SK-N-MC (cell line): ENCODE data around the gene TIGD6.
A peak's percentile ranks its signal among the peaks of the same experiment; 100 is the strongest.

ENCODE experiments used
- DNase-seq: peaks from one replicate; pipeline ENCODE4 v3.0.0-alpha.2; 2011; ENCODE audit warnings: low read depth, low spot score
- H3K27ac ChIP-seq: fragments of 200-600 bp; sonication (generic); 2 replicates; pipeline ENCODE4 v1.5.1; 2016; ENCODE audit warnings: mixed run types
- H3K36me3 ChIP-seq: fragments of 200-600 bp; sonication (generic); 2 replicates; pipeline ENCODE4 v1.6.1; 2017; ENCODE audit warnings: antibody characterized with exemption, low read length, mixed read lengths; ENCODE audit not compliant: insufficient read depth
- H3K4me3 ChIP-seq: fragments of 200-600 bp; sonication (generic); 2 replicates; pipeline ENCODE4 v1.5.1; 2016
- H3K9ac ChIP-seq: fragments of 200-600 bp; sonication (generic); 2 replicates; pipeline ENCODE4 v1.8.0; 2017; ENCODE audit warnings: mixed run types, mixed read lengths; ENCODE audit not compliant: insufficient read length
- H3K9me3 ChIP-seq: fragments of 200-600 bp; sonication (generic); 2 replicates; pipeline ENCODE4 v1.6.1; 2017; ENCODE audit warnings: low read depth, mild to moderate bottlenecking, antibody characterized with exemption, low read length, moderate library complexity, mixed read lengths
- EZH2 ChIP-seq: fragments of 200-600 bp; sonication (generic); IDR thresholded peaks from one replicate; pipeline ENCODE4 v1.6.1; 2017; ENCODE audit warnings: antibody characterized with exemption
- FOXP2 ChIP-seq: optimal IDR thresholded peaks from 2 replicates; pipeline ENCODE3; 2011; ENCODE audit warnings: mild to moderate bottlenecking, moderate library complexity; ENCODE audit not compliant: insufficient read depth; ENCODE audit errors: extremely low read length, control extremely low read depth
- POLR2AphosphoS5 ChIP-seq: IDR thresholded peaks from 2 replicates; pipeline ENCODE4 v1.6.1; 2012; ENCODE audit warnings: mild to moderate bottlenecking, low read depth, low read length, borderline replicate concordance

The TIGD6 gene

GRCh38 chr5:150000256-150000989 is at the start of gene TIGD6, which contains the start of gene HMGXB3:
TSS of gene TIGD6 (minus strand) at chr5:150000654. CDS start at chr5:149996348, 4,306 bp downstream.
TSS of gene HMGXB3 (plus strand) at chr5:150000739. CDS start at chr5:150004853, 4,114 bp downstream.
- H3K36me3 ChIP-seq: peaks cover 9% of the 10 kb centered on the region
- H3K9ac ChIP-seq: peak within 1 kb of the TSS; percentile 95
- TF ChIP-seq POLR2AphosphoS5: peak; percentile 92
- no peak for TF ChIP-seq FOXP2
- TF ChIP-seq EZH2: no peak
- peak within 1 kb of the TSS; percentile 38; the same call in 1 of the 2 replicates for H3K27ac ChIP-seq
- DNase-seq: no peak
- no peaks in the 10 kb centered on the region for H3K9me3 ChIP-seq
- H3K4me3 ChIP-seq: peak within 1 kb of the TSS; percentile 98

- no peak for TF ChIP-seq FOXP2
- Histone ChIP-seq H3K9ac (no peak overlapping the region), H3K36me3 (peaks cover 92% of the 10 kb centered on the region), H3K4me3 (no peak overlapping the region), H3K9me3 (no peaks in the 10 kb centered on the region), H3K27ac (no peak overlapping the region)
- no peak for DNase-seq
These were observed 45.6 kb upstream of the TIGD6 start for GRCh38 chr5:150046031-150046430.

- no peaks in the 10 kb centered on the region for H3K9me3 ChIP-seq
- no peak overlapping the region for H3K4me3 ChIP-seq
- no peak for TF ChIP-seq POLR2AphosphoS5
- TF ChIP-seq EZH2: no peak
- no peak for TF ChIP-seq FOXP2
- peaks cover 92% of the 10 kb centered on the region for H3K36me3 ChIP-seq
- no peak for DNase-seq
- H3K9ac ChIP-seq: no peak overlapping the region
- no peak overlapping the region for H3K27ac ChIP-seq
These were observed 45.1 kb upstream of the TIGD6 start for GRCh38 chr5:150045549-150045948.

- DNase-seq: no peak
- TF ChIP-seq POLR2AphosphoS5 (no peak), EZH2 (no peak), FOXP2 (no peak)
- Histone ChIP-seq H3K36me3 (peaks cover 90% of the 10 kb centered on the region), H3K4me3 (peak overlapping the region; percentile 15; the same call in 1 of the 2 replicates), H3K9ac (no peak overlapping the region), H3K27ac (peak overlapping the region; percentile 87; the same call in 1 of the 2 replicates), H3K9me3 (no peaks in the 10 kb centered on the region)
These were observed 44.3 kb upstream of the TIGD6 start for GRCh38 chr5:150044712-150045111.

GRCh38 chr5:150044329-150044681 is 43.9 kb upstream of the TIGD6 start:
- no peaks in the 10 kb centered on the region for H3K9me3 ChIP-seq
- TF ChIP-seq FOXP2: no peak
- no peak for TF ChIP-seq POLR2AphosphoS5
- TF ChIP-seq EZH2: no peak
- H3K27ac ChIP-seq: peak overlapping the region; percentile 87
- peak overlapping the region; percentile 15; the same call in 1 of the 2 replicates for H3K4me3 ChIP-seq
- peak; percentile 16 for DNase-seq
- H3K9ac ChIP-seq: no peak overlapping the region
- H3K36me3 ChIP-seq: peaks cover 89% of the 10 kb centered on the region

GRCh38 chr5:150043657-150044328 is 43.3 kb upstream of the TIGD6 start:
- H3K27ac ChIP-seq: peak overlapping the region; percentile 87
- TF ChIP-seq POLR2AphosphoS5 (no peak), EZH2 (no peak), FOXP2 (no peak)
- peaks cover 88% of the 10 kb centered on the region for H3K36me3 ChIP-seq
- DNase-seq: no peak
- no peaks in the 10 kb centered on the region for H3K9me3 ChIP-seq
- H3K9ac ChIP-seq: no peak overlapping the region
- peak overlapping the region; percentile 15; the same call in 1 of the 2 replicates for H3K4me3 ChIP-seq

- no peaks in the 10 kb centered on the region for H3K9me3 ChIP-seq
- no peak overlapping the region for H3K9ac ChIP-seq
- no peak overlapping the region for H3K27ac ChIP-seq
- H3K36me3 ChIP-seq: peaks cover 87% of the 10 kb centered on the region
- DNase-seq: no peak
- no peak overlapping the region for H3K4me3 ChIP-seq
- TF ChIP-seq POLR2AphosphoS5 (no peak), FOXP2 (no peak), EZH2 (no peak)
These were observed 42.0 kb upstream of the TIGD6 start for GRCh38 chr5:150042459-150042858.

GRCh38 chr5:150038547-150038946 is 38.1 kb upstream of the TIGD6 start:
- TF ChIP-seq EZH2 (no peak), POLR2AphosphoS5 (no peak), FOXP2 (no peak)
- Histone ChIP-seq H3K9ac (no peak overlapping the region), H3K27ac (no peak overlapping the region), H3K36me3 (peaks cover 90% of the 10 kb centered on the region), H3K9me3 (no peaks in the 10 kb centered on the region), H3K4me3 (no peak overlapping the region)
- DNase-seq: no peak
